ENCODE results near the gene CCNT2.
"Not testable (repeated sequence)": the region's sequence is repeated elsewhere in the genome, so short reads cannot be mapped to it uniquely, and the experiment has no call there.

CCNT2 gene

GRCh38 chr2:134903701-134904100 is 14.9 kb upstream of the CCNT2 start:
- not testable (repeated sequence) for H3K4me1 ChIP-seq (ENCODE audit: control insufficient read depth, insufficient read depth, low read length); H3K9me3 ChIP-seq (ENCODE audit: control insufficient read depth, insufficient read depth, low read length); H3K4me3 ChIP-seq (ENCODE audit: low read depth, low read length); H3K27me3 ChIP-seq (ENCODE audit: control insufficient read depth, insufficient read depth, low read length); H3K9ac ChIP-seq (ENCODE audit: low read depth, low read length); H3K36me3 ChIP-seq (ENCODE audit: control insufficient read depth, insufficient read depth, low read length)

- Histone ChIP-seq H3K4me3 (ENCODE audit: low read depth, low read length) (no peak overlapping the region), H3K4me1 (ENCODE audit: control insufficient read depth, insufficient read depth, low read length) (no peaks in the 10 kb centered on the region), H3K27me3 (ENCODE audit: control insufficient read depth, insufficient read depth, low read length) (no peaks in the 10 kb centered on the region), H3K9me3 (ENCODE audit: control insufficient read depth, insufficient read depth, low read length) (no peaks in the 10 kb centered on the region), H3K9ac (ENCODE audit: low read depth, low read length) (no peak overlapping the region), H3K36me3 (ENCODE audit: control insufficient read depth, insufficient read depth, low read length) (no peaks in the 10 kb centered on the region)
These were observed 13.5 kb upstream of the CCNT2 start for GRCh38 chr2:134905168-134905567.

DNA sequence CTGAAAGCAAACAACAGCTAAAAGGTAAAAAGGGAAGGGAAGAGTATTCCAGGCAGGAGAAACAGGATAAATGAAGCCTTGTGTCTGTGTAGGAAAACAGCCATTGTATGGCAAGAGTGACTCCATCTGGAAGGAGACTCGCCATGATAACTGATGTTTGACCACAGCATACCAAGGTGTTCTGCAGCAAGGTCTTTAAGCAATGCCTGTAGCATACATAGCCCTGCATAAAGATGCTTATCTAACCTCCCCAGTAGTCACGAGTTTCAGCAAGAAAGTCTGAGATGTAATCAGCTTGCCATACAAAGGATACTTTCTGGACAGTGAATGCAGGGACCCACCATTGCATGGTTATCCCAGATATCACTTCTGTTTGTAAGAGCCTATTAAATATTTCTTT is 11.9 kb upstream of the CCNT2 start:
- Histone ChIP-seq H3K27me3 (ENCODE audit: control insufficient read depth, insufficient read depth, low read length) (no peaks in the 10 kb centered on the region), H3K36me3 (ENCODE audit: control insufficient read depth, insufficient read depth, low read length) (no peaks in the 10 kb centered on the region), H3K9me3 (ENCODE audit: control insufficient read depth, insufficient read depth, low read length) (no peaks in the 10 kb centered on the region), H3K4me1 (ENCODE audit: control insufficient read depth, insufficient read depth, low read length) (no peaks in the 10 kb centered on the region), H3K9ac (ENCODE audit: low read depth, low read length) (no peak overlapping the region), H3K4me3 (ENCODE audit: low read depth, low read length) (no peak overlapping the region)

GRCh38 chr2:134907441-134908116 is 11.0 kb upstream of the CCNT2 start:
- not testable (repeated sequence) for H3K27me3 ChIP-seq (ENCODE audit: control insufficient read depth, insufficient read depth, low read length); H3K4me1 ChIP-seq (ENCODE audit: control insufficient read depth, insufficient read depth, low read length); H3K36me3 ChIP-seq (ENCODE audit: control insufficient read depth, insufficient read depth, low read length)

DNA sequence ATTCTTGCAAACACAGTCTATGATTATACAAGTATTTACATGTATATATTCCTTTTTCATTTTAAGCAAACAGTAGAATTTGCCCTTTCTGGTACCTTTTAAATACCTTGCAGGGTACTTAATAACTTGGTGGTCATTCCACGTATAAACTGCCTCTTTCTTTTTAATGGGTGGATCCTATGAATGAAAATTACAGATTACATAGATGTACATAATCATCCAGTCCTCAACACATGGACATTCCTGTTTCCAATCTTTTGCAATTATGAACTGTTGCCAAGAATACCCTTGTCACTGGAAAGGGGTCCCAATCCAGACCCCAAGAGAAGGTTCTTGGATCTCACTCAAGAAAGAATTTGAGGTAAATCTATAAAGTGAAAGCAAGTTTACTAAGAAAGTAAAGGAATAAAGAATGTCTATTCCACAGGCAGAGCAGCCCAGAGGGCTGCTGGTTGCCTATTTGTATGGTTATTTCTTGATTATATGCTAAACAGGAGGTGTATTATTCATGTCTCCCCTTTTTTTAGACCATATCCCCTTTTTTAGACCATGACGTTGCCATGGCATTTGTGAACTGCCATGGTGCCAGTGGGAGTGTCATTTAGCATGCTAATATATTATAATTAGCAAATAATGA is 7.7 kb upstream of the CCNT2 start:
- Histone ChIP-seq H3K9ac (ENCODE audit: low read depth, low read length) (no peak overlapping the region), H3K27me3 (ENCODE audit: control insufficient read depth, insufficient read depth, low read length) (no peaks in the 10 kb centered on the region), H3K4me1 (ENCODE audit: control insufficient read depth, insufficient read depth, low read length) (no peaks in the 10 kb centered on the region), H3K4me3 (ENCODE audit: low read depth, low read length) (no peak overlapping the region), H3K36me3 (ENCODE audit: control insufficient read depth, insufficient read depth, low read length) (no peaks in the 10 kb centered on the region), H3K9me3 (ENCODE audit: control insufficient read depth, insufficient read depth, low read length) (no peaks in the 10 kb centered on the region)

More at GRCh38 chr2:134907441-134908116, 11.0 kb upstream of the CCNT2 start:
- H3K9me3 ChIP-seq (ENCODE audit: control insufficient read depth, insufficient read depth, low read length); H3K9ac ChIP-seq (ENCODE audit: low read depth, low read length); H3K4me3 ChIP-seq (ENCODE audit: low read depth, low read length): not testable (repeated sequence)

- Histone ChIP-seq H3K4me3 (ENCODE audit: low read depth, low read length) (no peak overlapping the region), H3K4me1 (ENCODE audit: control insufficient read depth, insufficient read depth, low read length) (no peaks in the 10 kb centered on the region)
These were observed 7.2 kb upstream of the CCNT2 start for GRCh38 chr2:134911400-134911785.

DNA sequence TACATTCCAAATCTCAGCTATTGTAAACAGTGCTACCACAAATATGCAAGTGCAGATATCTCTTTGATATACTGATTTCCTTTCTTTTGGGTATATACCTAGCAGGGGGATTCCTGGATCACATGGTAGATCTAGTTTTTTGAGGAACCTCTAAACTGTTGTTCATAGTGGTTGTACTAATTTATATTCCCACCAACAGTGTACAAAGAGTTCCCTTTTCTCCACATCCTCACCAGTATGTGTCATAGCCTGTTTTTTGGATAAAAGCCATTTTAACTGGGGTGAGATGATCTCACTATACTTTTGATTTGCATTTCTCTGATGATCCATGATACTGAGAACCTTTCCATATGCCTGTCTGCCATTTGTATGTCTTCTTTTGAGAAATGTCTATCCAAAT is 6.3 kb upstream of the CCNT2 start:
- Histone ChIP-seq H3K4me3 (ENCODE audit: low read depth, low read length) (no peak overlapping the region), H3K27me3 (ENCODE audit: control insufficient read depth, insufficient read depth, low read length) (no peaks in the 10 kb centered on the region), H3K9me3 (ENCODE audit: control insufficient read depth, insufficient read depth, low read length) (no peaks in the 10 kb centered on the region), H3K36me3 (ENCODE audit: control insufficient read depth, insufficient read depth, low read length) (no peaks in the 10 kb centered on the region), H3K4me1 (ENCODE audit: control insufficient read depth, insufficient read depth, low read length) (no peaks in the 10 kb centered on the region), H3K9ac (ENCODE audit: low read depth, low read length) (no peak overlapping the region)

More at GRCh38 chr2:134911400-134911785, 7.2 kb upstream of the CCNT2 start:
- Histone ChIP-seq H3K9ac (ENCODE audit: low read depth, low read length) (no peak overlapping the region), H3K36me3 (ENCODE audit: control insufficient read depth, insufficient read depth, low read length) (no peaks in the 10 kb centered on the region), H3K9me3 (ENCODE audit: control insufficient read depth, insufficient read depth, low read length) (no peaks in the 10 kb centered on the region), H3K27me3 (ENCODE audit: control insufficient read depth, insufficient read depth, low read length) (no peaks in the 10 kb centered on the region)

GRCh38 chr2:134917360-134917865 is 1.2 kb upstream of the CCNT2 start:
- Histone ChIP-seq H3K36me3 (ENCODE audit: control insufficient read depth, insufficient read depth, low read length) (no peaks in the 10 kb centered on the region), H3K27me3 (ENCODE audit: control insufficient read depth, insufficient read depth, low read length) (no peaks in the 10 kb centered on the region), H3K4me3 (ENCODE audit: low read depth, low read length) (peak overlapping the region; percentile 69), H3K9me3 (ENCODE audit: control insufficient read depth, insufficient read depth, low read length) (no peaks in the 10 kb centered on the region), H3K4me1 (ENCODE audit: control insufficient read depth, insufficient read depth, low read length) (no peaks in the 10 kb centered on the region), H3K9ac (ENCODE audit: low read depth, low read length) (peak overlapping the region; percentile 90)

- no peaks in the 10 kb centered on the region for H3K9me3 ChIP-seq (ENCODE audit: control insufficient read depth, insufficient read depth, low read length)
- peak overlapping the region; percentile 90 for H3K9ac ChIP-seq (ENCODE audit: low read depth, low read length)
- H3K4me1 ChIP-seq (ENCODE audit: control insufficient read depth, insufficient read depth, low read length) = no peaks in the 10 kb centered on the region
- peak overlapping the region; percentile 69 for H3K4me3 ChIP-seq (ENCODE audit: low read depth, low read length)
- no peaks in the 10 kb centered on the region for H3K27me3 ChIP-seq (ENCODE audit: control insufficient read depth, insufficient read depth, low read length)
- H3K36me3 ChIP-seq (ENCODE audit: control insufficient read depth, insufficient read depth, low read length) = no peaks in the 10 kb centered on the region
These were observed 615 bp upstream of the CCNT2 start for GRCh38 chr2:134917888-134918525.

- Histone ChIP-seq H3K4me1 (ENCODE audit: control insufficient read depth, insufficient read depth, low read length) (no peaks in the 10 kb centered on the region), H3K4me3 (ENCODE audit: low read depth, low read length) (peak overlapping the region; percentile 96), H3K36me3 (ENCODE audit: control insufficient read depth, insufficient read depth, low read length) (no peaks in the 10 kb centered on the region), H3K27me3 (ENCODE audit: control insufficient read depth, insufficient read depth, low read length) (no peaks in the 10 kb centered on the region), H3K9me3 (ENCODE audit: control insufficient read depth, insufficient read depth, low read length) (no peaks in the 10 kb centered on the region), H3K9ac (ENCODE audit: low read depth, low read length) (peak overlapping the region; percentile 99)
These were observed 954 bp downstream of the CCNT2 start for GRCh38 chr2:134919341-134920210.

- Histone ChIP-seq H3K4me1 (ENCODE audit: control insufficient read depth, insufficient read depth, low read length) (peaks cover 6% of the 10 kb centered on the region), H3K9me3 (ENCODE audit: control insufficient read depth, insufficient read depth, low read length) (no peaks in the 10 kb centered on the region), H3K9ac (ENCODE audit: low read depth, low read length) (no peak overlapping the region), H3K27me3 (ENCODE audit: control insufficient read depth, insufficient read depth, low read length) (no peaks in the 10 kb centered on the region), H3K36me3 (ENCODE audit: control insufficient read depth, insufficient read depth, low read length) (no peaks in the 10 kb centered on the region), H3K4me3 (ENCODE audit: low read depth, low read length) (no peak overlapping the region)
These were observed 6.3 kb downstream of the CCNT2 start for GRCh38 chr2:134924912-134925311.
